ENCODE measurements around the gene CD55. TPM values are rescaled to one million over a fixed set of nuclear protein-coding genes. Genes with fewer than 3 reads are reported as not detected.

Gene CD55
- total RNA-seq, 1 experiment from 2014 or later: 17.3 TPM

- Histone ChIP-seq H3K79me2 (ENCODE audit: insufficient read depth, low read length) (no peaks in the 10 kb centered on the region), H3K27ac (ENCODE audit: insufficient read length, low read depth, low read length) (no peak overlapping the region), H2AFZ (ENCODE audit: low read length) (no peak overlapping the region), H4K20me1 (ENCODE audit: control insufficient read depth, insufficient read depth, insufficient read length) (no peaks in the 10 kb centered on the region), H3K23ac (ENCODE audit: insufficient read length, low read depth, low read length) (no peak overlapping the region), H3K4ac (ENCODE audit: low read depth, low read length) (no peak overlapping the region), H2BK120ac (ENCODE audit: low read depth, low read length, poor library complexity, severe bottlenecking) (no peak overlapping the region), H3K27me3 (ENCODE audit: insufficient read depth, low read length) (no peaks in the 10 kb centered on the region), H3T11ph (ENCODE audit: low read length) (no peak overlapping the region), H3K14ac (ENCODE audit: insufficient read depth, low read length) (no peak overlapping the region), H3K4me1 (ENCODE audit: insufficient read depth, low read length) (no peaks in the 10 kb centered on the region), H2AK5ac (ENCODE audit: insufficient read length, low read length) (no peak overlapping the region), H2BK12ac (ENCODE audit: insufficient read length, low read depth, low read length) (no peak overlapping the region), H2BK5ac (ENCODE audit: insufficient read length, low read length) (no peak overlapping the region), H3K9me3 (ENCODE audit: control insufficient read depth, low read depth, low read length) (no peaks in the 10 kb centered on the region), H3K79me1 (ENCODE audit: insufficient read depth, low read depth, low read length, poor library complexity, severe bottlenecking) (no peaks in the 10 kb centered on the region), H3K18ac (ENCODE audit: insufficient read length, low read depth, low read length) (no peak overlapping the region), H4K8ac (replicated peaks; ENCODE audit: insufficient read length, low read depth, low read length) (no peak overlapping the region), H4K5ac (ENCODE audit: insufficient read length, low read depth, low read length) (no peak overlapping the region), H3K9ac (ENCODE audit: extremely low read depth, insufficient read length, low read length) (no peak overlapping the region), H3K56ac (ENCODE audit: insufficient read length, low read depth, low read length) (no peak overlapping the region), H3K4me2 (ENCODE audit: insufficient read depth, insufficient read length, low read length) (no peak overlapping the region), H2BK15ac (ENCODE audit: low read depth, low read length) (no peak overlapping the region), H4K91ac (ENCODE audit: insufficient read length, low read depth, low read length) (no peak overlapping the region), H2BK20ac (ENCODE audit: low read depth, low read length, poor library complexity, severe bottlenecking) (no peak overlapping the region), H3K23me2 (ENCODE audit: insufficient read length, low read depth, low read length, poor library complexity, severe bottlenecking) (no peaks in the 10 kb centered on the region)
- Mint-ChIP-seq H3K4me1 (peaks cover 7 to 10% of the 10 kb centered on the region in 2 experiments), H3K27ac (no peak overlapping the region), H3K36me3 (ENCODE audit: insufficient read depth in 1 of 3, low read depth in 3 of 3) (no peaks in the 10 kb centered on the region), H3K27me3 (ENCODE audit: low read depth) (no peaks in the 10 kb centered on the region), H3K4me3 (no peak overlapping the region), H3K9me3 (no peaks in the 10 kb centered on the region)
- no peak for TF ChIP-seq CTCF (conservative IDR thresholded peaks at IDR 0.05)
- WGBS (ENCODE audit: extremely low coverage, insufficient read length, low lambda C conversion rate): no CpG with 5 or more reads among the region's 2 CpGs
- DNase-seq: no peak
Measured at GRCh38 chr1:207361889-207362288, 40.4 kb downstream of the CD55 start.
